ENCODE measurements around the gene HRCT1.
"Not testable (repeated sequence)": the region's sequence is repeated elsewhere in the genome, so short reads cannot be mapped to it uniquely, and the experiment has no call there.

The HRCT1 gene

DNA sequence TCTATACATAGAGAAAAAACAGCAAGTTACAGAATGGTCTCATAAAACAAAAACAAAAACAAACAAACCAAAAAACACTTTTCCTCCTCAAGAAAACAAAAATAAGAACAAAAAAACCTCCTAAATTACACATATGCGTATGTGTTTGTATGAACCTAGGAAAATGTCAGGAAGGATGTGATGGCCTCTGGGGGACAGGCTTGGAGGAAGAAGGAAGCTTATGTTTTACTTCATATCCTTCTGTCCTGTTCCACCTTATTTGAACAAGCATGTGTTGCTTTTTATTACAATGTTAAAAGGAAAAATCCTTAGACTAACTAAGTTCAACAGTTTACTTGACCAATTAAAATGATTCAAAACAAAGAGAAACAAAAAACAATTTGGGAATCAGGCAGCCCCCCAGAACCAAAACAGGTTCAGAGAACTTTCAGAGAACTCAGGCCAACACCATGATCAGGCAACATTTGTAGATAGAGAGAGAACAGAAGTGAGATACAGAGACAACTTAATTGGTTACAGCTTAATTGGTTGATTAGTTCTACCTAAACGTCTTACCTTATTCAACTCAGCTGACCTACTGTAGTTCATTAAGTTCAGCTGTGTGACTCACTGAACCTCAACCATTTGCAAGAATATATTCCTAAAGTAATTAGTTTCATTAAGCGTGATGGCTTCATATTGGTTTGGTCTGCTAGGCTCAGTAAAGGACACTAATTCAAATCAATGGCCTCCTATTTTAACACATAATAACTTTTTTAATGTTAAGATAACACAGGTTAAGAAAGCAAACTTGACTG, 13.4 kb downstream of the HRCT1 start:
- no peak for DNase-seq

DNA sequence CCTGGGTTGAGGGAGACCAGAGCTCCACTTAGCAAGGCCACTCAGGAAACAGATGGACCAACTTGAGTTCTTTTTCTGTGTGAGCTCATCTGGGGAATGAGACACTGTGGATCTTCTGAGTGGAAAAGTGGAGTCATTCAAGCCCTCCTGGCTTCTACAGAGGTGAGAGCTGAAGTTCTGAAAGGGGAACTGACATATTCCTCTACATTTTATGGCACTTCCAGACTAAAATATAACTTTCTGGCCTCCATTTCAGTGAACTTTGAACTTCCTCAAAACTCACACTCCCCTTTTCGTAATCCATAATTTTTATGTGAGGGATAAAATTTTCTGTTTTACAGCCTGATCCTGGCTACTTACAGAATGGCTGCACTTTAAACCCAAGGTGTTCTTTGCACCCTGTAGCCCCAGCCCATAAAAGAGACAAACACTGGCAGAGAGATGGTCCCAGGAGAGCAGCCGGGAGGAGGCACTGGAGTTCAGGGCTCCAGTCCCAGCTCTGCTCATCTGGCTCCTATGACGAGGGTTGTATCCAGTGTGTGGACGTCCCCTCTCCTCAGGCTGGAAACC, 14.1 kb downstream of the HRCT1 start:
- peak; percentile 3 for DNase-seq

DNA sequence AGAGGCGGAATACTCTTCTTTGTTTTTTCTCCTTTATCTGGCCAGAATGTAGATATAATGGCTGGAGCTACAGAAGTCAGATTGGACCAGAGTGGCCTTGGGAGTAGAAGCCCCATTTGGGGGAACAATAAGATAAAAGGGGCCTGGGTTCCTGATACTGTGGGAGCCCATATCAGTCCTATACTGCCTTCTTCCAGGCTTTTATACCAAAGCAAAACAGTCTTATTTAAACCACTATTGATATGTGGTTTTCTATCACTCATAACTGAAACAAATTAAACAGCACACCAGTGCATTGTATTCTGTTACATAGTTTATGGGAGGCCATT, 17.6 kb downstream of the HRCT1 start:
- DNase-seq: no peak

DNA sequence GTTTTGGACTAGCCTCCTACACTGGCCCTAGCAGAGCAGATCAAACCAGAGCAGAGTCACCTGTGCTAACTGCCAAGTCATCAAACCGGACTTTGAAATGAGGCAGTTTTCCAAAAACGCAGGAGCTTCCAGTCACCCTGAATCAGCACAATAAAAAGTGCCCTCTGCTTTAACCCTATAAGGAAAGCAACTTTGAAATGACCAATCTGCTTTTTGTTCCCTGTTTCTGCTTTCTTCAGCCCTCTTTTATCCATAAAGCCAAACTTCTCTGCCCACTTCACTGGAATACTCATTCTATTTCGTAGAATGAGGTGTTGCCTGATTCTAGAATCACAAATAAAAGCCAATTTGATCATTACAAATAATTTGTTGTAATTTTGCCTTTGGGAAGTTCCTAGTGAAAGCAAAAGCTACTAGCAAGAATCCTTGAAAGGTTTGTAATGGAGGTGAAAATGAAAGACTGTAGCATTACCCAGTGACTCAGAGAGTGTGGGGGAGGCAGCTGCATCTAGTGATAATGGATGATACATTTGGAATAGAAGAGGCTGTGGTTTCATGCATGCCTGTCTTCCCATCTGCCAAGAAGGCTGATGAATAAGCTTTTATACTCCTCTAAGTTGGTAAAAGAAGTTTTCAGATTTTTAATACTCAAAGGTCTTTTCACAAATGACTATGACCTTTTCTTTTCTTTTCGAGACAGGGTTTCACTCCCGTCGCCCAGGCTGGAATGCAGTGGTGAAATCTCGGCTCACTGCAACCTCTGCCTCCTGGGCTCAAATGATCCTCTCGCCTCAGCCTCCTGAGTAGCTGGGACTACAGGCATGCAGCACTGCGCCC, 18.1 kb downstream of the HRCT1 start:
- DNase-seq: peak; percentile 85

DNA sequence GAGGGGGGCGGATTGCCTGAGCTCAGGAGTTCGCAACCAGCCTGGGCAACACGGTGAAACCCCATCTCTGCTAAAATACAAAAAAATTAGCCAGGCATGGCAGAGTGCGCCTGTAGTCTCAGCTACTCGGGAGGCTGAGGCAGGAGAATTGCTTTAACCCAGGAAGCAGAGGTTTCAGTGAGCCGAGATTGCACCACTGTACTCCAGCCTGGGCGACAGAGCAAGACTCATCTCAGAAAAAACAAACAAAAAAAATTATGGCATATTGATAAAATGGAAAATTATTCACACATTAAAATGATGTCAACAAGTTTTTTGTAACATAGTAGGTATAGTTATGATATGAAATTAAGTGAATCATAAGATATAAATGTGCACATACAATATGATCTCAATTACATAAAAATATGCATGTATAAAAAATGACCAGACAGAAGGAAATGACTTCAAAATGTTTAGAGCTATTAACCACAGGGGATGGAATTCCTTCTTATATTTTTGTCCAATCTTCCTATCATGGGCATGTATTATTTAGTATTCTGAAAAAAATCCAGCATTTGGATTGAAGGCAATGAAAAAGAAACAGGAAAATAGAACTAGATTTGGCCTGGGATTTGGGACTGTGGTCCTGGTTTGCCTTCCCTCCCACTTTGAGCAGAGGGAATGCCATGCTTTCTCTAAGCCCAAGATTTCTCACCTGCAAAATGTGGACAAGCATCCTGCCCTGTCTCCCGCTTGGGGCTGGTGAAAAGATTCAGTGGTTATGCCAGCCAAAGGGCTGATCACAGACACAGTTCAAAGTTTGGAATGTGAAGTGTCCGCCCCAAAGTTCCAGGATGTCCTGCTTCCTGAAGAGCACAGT, 22.8 kb downstream of the HRCT1 start:
- DNase-seq: no peak

DNA sequence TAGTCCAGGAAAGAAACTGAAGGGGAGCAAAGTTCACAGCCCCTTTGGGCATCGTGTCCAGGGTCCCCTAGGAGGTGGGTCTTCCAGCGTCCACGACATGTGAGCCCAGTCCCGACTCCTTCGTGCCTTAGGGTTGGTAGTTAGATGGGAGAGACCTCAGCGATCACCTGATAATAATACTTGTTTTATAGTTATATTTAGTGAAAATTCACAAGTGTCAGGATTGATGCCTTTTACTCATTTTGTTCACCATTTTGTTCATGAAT, 23.4 kb downstream of the HRCT1 start:
- no peak for DNase-seq

DNA sequence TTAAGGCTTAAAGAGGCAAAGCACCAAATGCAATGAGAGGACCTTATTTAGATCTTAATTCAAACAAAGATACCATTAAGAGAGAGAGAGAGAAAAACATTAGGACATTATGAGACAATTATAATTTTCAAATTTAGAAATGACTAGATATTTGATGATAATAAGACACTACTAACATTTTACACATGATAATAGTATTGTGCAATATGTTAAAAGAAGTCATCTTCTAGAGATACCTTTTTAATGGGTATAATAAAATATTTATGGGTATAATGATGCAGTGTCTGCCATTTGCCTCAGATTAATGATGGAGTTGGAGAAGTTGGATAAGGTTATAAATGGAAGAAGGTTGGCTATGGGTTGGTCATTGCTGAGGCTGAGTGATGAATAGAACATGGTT, 24.5 kb downstream of the HRCT1 start:
- DNase-seq: no peak

DNA sequence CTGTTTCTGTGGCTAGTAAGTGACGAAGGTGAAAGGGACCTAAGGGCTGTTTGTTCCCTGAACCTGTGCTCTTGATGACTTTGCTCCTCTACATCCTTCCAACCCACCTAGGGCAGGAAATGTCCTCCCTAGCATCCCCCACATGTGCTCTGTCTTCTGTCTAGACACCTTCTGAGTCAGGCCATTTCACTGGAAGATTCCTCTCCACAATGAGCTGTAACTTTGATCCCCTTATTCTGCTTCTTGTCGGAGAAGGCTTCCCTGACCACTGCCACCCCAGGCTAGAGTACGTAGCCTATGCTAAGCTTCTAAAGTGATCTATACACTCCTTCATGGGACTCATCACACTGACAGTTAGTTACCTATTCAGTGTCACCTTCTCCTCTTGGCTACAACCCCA, 25.0 kb downstream of the HRCT1 start:
- DNase-seq: no peak

DNA sequence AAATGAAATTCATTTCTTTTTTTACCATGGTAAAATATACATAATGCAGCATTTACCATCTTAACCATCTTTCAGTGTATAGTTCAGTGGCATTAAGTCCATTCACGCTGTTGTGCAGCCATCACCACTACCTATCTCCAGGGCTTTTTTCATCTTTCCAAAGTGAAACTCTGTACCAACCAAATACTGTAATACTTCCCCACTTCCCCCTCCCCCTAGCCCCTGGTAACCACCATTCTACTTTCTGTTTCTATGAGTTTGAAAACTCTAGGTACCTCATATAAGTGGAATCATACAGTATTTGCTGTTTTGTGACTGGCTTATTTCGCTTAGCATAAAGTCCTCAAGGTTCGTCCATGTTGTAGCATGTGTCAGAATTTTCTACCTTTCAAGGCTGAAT, 26.7 kb downstream of the HRCT1 start:
- peak; percentile 40 for DNase-seq

DNA sequence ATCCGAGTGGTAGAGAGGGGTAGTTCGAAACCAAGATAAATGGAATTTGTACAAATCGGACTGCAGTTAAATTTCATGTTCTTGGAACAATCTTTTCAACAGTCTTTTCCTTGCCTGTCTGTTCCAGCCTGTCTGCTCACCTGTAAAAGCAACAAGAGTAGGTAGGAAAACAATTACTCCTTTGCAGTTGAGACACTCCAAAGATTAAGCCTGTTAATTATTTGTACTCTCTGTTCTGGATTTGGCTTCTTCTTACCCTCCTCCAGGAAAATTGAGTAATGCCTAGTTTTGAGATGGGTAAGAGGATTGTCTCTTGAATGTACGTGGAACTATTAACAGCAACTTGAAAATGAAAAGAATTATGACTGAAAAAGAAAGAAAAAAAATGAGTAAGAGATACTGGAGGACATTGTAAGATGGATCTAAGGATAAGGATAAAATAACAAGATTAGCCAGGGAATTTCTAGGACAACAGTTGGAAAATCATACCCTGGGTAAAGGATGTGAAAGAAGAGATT, 27.6 kb downstream of the HRCT1 start:
- DNase-seq: no peak

DNA sequence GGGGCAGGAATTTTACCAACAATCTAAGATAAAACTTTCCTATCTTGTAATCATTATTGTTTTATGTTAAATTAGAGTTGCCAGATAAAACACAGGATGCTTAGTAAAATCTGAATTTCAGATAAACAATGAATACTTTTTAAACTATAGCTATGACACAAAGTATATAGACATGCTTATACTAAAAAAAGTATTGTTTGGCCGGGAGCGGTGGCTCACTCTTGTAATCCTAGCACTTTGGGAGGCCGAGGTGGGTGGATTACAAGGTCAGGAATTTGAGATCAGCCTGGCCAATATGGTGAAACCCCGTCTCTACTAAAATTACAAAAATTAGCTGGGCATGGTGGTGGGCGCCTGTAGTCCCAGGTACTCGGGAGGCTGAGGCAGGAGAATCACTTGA, 28.1 kb downstream of the HRCT1 start:
- DNase-seq: not testable (repeated sequence)

DNA sequence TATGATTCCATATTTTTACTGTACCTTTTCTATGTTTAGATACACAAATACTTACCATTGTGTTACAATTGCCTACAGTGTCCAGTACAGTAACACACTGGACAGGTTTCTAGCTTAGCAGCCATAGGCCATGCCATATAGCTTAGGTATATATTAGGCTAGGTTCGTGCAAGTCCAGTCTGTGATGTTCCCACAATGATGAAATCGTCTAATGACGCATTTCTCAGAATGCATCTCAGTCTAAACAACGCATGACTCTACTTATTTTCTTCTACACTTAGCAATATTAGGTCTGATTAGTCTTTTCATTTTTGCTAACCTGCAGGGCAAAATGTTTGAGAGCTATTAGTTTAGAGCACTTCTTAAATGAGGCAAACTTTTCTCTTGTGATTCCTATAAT, 29.3 kb downstream of the HRCT1 start:
- DNase-seq: no peak

DNA sequence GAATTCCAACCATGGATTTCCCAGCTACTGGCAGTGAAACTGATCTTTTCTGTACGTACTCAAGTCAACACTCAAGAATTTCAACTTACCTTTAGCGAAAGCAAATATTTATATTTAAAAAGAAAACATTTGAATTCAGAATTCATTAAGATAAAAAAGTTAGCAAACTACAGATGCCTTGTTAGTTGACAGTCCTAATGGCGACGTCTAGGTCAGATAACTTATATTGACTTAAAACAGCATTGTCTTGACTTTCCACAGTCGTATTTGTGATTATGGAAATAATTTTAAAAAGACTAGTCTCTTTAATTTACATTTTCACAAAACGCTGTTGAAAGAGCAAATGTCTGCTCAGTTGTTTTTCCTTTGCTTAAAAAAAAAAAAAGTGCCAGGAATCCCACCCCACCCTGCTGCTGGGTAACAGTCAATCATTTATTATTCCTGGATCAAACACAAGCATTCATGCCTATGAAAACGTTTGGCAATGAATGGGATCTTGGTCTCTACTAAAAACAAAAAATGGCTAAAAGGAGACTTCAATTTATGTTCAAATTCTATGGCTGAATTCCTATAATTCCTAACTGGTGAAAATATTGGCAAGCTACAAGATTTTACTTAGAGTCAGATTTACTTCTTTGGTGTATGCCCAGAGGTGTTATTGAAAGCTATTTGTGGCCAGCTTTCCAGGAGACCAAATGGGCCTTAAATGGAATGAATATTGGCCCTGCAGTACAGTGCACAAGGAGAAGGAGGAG, 29.9 kb downstream of the HRCT1 start:
- DNase-seq: no peak

DNA sequence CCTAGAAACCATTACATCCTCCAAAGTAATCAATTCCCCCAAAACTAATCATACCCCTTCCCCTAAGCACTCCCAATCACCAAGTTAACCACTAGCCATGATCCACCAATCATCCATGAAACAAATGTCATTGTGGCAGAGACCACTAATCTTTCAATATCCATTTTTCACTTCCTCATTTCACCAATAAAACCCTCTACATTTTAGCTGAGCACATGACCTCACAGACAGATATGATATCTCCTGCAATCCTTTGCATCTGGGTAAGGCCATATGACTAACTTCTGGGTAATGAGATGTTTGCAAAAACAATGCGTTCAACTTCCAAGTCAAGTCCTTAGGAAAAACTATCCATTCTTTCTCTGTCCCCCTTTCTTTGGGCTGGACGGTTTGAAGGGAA, 31.2 kb downstream of the HRCT1 start:
- DNase-seq: peak; percentile 9

DNA sequence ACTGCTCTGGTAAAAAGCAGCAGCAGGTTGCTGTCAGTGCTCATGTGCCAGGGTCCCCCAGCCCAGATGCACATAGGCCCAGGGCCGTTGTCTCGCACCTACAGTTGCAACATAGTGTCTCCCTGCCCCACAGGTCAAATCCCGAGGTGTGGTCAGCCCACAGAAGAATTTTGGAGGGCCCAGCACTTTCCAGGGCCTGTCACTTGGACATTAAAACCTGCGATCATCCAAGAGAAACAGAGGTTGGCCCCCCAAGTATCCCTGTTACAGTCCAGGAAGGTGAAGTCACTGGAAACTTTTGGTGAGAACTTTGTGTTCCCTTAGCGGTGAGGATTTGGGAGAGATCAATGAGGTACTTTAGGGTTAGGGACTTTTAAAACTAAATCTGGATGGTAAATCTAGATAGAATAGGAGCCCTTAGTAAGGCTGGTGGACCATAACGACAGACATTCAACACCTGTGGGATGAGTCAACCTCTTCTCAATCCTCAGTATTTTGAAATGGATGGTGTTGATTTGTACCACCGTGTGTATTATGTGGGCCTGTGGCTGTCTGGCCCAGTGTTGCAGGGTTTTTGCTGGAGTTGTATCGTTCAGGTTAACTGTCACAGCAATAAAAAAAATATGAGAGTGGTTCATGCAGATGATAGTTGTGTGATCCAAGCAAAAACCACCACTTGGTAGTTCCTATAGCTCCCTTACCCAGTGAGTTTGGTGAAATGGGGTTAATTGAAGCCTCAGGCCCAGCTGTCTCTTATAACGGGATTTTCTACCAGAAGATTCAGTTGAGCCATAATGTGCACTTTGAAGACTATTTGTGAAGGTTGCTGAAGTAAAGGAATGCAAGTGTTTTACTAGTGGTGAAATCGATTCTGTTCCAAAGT, 32.7 kb downstream of the HRCT1 start:
- no peak for DNase-seq

DNA sequence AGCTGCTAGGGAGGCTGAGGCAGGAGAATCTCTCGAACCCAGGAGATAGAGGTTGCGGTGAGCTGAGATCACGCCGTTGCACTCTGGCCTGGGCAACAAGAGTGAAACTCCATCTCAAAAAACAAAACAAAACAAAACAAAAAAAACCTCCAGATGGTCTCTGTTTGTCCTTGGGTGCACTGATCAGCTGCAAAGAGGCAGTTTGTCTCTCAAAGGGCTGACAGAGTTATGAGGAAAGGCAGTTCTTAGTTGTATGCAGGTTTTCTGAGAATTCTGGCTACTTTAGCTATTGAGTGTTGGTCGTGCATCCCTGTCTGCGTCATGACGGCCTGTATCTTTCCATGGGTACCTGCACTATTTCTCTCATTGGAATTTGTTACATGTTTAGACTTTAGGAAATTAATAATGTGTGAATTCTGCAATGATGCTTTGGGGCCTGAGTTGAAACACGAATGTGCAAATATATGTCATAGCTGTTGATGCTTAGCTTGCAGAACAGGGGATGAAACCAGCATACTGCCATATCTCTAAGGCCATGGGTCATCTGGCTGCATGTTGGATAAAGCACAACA, 33.8 kb downstream of the HRCT1 start:
- DNase-seq: no peak

DNA sequence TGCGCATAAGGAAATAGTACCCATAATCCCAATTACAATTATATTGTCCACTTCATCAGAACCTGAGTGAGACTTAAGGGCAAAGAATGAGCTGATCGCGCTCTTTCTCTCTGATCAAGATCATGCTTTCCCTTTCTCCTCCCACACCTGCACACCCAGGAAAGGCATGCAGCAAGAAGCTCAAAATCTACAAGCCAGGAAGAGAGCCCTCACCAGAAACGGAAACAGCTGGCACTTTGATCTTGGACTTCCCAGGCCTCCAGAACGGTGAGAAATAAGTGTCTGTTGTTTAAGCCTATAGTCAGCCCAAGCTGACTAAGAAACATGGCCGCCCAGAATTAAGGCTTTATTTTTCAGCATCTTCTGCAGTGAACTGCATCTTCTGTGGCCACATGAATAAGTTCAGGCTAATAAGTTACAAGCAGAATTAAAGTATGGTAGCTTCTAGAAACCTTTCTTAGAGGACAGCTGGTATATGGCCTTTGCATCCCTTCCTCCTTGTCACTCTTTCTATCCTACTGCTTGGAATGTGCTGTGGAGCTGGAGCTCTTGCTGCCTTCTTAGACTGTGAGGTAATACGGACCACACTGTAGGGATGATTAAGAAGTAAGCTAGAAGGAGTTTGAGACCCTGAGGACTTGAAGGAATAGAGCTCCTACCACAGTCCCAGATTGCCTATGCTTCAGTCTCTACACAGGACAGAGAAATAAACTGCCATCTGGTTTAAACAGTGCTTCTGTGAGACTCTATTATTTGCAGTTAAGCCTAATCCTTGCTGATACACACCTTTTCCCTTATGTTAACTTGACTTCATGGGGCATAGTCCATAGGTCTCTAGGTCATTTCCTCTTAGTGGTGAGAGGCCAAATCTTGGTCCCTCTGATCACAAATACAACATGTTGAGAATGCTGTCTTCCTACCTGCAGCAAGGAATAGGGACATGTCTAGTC, 34.7 kb downstream of the HRCT1 start:
- no peak for DNase-seq

DNA sequence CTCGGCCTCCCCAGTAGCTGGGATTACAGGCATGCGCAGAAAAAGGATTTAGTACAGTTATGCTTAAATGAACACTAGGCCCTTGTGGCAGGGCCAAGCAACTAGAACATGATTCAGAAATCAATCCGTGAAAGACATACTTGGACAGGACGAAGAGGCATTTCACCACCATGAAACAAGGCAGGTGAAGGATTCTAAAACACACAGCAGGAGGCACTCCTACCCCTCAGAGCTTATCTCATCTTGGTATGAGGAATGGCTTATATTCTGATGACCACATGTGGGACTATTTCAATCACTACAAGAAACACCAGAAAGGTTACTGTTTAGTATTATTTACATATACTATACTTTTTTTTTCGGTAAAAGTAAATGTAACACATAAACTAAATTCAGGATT, 36.3 kb downstream of the HRCT1 start:
- DNase-seq: no peak

DNA sequence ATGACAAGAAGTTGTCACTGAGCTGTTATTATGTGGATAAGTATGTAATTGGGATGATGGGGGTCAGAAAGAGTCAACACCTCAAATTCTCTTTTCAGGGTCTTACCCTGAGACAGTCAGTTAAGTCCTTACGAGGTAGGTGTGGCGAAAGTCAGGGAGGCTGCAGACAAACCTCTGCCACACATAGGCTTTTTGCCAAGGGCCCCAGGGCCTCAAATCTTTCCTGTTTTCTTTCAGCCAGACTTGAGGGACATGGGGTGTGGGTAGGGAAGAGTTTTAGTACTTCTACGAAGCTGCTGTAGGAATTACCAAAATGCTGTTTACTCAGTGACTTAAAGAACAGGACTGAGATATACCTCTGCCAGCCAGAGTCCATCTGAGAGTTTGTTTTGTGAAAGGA, 38.2 kb downstream of the HRCT1 start:
- no peak for DNase-seq

DNA sequence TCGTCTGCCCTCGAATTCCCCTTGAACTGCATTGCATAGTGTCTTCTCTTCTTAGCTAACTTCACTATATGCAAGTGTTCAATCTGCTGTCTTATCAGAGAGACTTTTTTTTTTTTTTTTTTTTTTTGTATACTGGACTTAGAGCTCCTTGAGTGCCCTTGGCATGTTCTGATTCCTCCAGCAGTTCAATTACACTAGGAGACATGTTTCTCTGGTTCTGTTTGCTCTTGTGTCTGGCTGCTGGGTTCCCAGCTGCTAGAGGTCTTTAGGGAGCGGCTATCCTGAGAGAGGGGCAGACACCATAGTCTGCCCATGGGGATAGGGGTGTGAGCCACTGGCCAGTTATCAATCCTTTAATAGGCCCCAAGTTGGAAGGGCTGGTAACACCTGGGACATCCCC, 38.8 kb downstream of the HRCT1 start:
- DNase-seq: no peak

Measured in inflammatory macrophage treated with lipopolysaccharide for 4 hours (primary cell).